H1 (cell line): ENCODE results near the gene ABLIM1. TPM values are rescaled to one million over a fixed set of nuclear protein-coding genes. Genes with fewer than 3 reads are reported as not detected.
A peak's percentile ranks its signal among the peaks of the same experiment; 100 is the strongest.

ENCODE experiments used
- CTCF ChIA-PET: fragments of 300-600 bp; sonication (Branson Sonifier 250); formaldehyde crosslinking; loops from one replicate; lab custom pipeline; 2021; ENCODE audit not compliant: partially characterized antibody; lab: Charles Lee
- POLR2A ChIA-PET: fragments of 300-600 bp; sonication (Branson Sonifier 250); formaldehyde crosslinking; loops from one replicate; lab custom pipeline; 2021; ENCODE audit warnings: inconsistent platforms; ENCODE audit not compliant: partially characterized antibody; lab: Charles Lee
- DNase-seq, 2 experiments: peaks; one replicate each; pipeline versions ENCODE4 v3.0.0 to v3.0.0-alpha.2; 2010 to 2022; ENCODE audit warnings: low spot score in 2 of 2, low read depth in 1 of 2, mixed read lengths in 1 of 2
- FAIRE-seq: peaks from 2 replicates; lab custom pipeline; 2011; peaks lifted over from hg19 to GRCh38; lab: Jason Lieb, UNC
- H2AFZ ChIP-seq: 2 replicates; pipeline ENCODE4 v1.8.1; 2012; ENCODE audit warnings: low read length, inconsistent platforms
- H2AK5ac ChIP-seq: 2 replicates; pipeline ENCODE4 v1.6.1; 2013; ENCODE audit warnings: low read depth, low read length
- H2BK120ac ChIP-seq: replicated peaks from 2 replicates; pipeline ENCODE3; 2013; ENCODE audit warnings: low read depth, low read length, inconsistent platforms
- H2BK12ac ChIP-seq: 2 replicates; pipeline ENCODE4 v1.6.1; 2013; ENCODE audit warnings: low read depth, low read length
- H2BK15ac ChIP-seq: 2 replicates; pipeline ENCODE4 v1.6.1; 2013; ENCODE audit warnings: low read length
- H2BK20ac ChIP-seq: 2 replicates; pipeline ENCODE4 v1.6.1; 2013; ENCODE audit warnings: low read length
- H2BK5ac ChIP-seq: 2 replicates; pipeline ENCODE4 v1.6.1; 2013; ENCODE audit warnings: low read depth, low read length
- H3K14ac ChIP-seq: 2 replicates; pipeline ENCODE4 v1.6.1; 2013; ENCODE audit warnings: inconsistent platforms; ENCODE audit not compliant: insufficient read length
- H3K18ac ChIP-seq: 2 replicates; pipeline ENCODE4 v1.6.1; 2013; ENCODE audit warnings: low read length; ENCODE audit errors: extremely low read depth
- H3K23ac ChIP-seq: 2 replicates; pipeline ENCODE4 v1.6.1; 2013; ENCODE audit warnings: inconsistent platforms; ENCODE audit not compliant: insufficient read length
- H3K23me2 ChIP-seq: 2 replicates; pipeline ENCODE4 v1.6.1; 2013; ENCODE audit warnings: low read depth, low read length
- H3K27ac ChIP-seq: 2 replicates; pipeline ENCODE4 v1.6.1; 2011; ENCODE audit warnings: low read depth, low read length, inconsistent platforms
- H3K27me3 ChIP-seq, 4 experiments: replicated peaks in 1 of 4; 1 replicate in 1 of 4; 2 replicates in 3 of 4; pipeline versions ENCODE4 v1.6.1 to v1.8.1; 2011 to 2013; ENCODE audit warnings: low read length in 3 of 4, mild to moderate bottlenecking in 3 of 4, inconsistent platforms in 2 of 4, mixed read lengths in 2 of 4, moderate library complexity in 1 of 4; ENCODE audit not compliant: control insufficient read depth in 3 of 4, insufficient read depth in 3 of 4; ENCODE audit errors: extremely low read depth in 1 of 4
- H3K36me3 ChIP-seq, 4 experiments: 2 replicates each; pipeline versions ENCODE4 v1.6.1 to v1.8.1; 2011 to 2013; ENCODE audit warnings: mild to moderate bottlenecking in 4 of 4, low read length in 3 of 4, moderate library complexity in 2 of 4, control low read depth in 1 of 4, inconsistent platforms in 1 of 4; ENCODE audit not compliant: insufficient read depth in 4 of 4, control insufficient read depth in 2 of 4
- H3K4ac ChIP-seq: replicated peaks from 2 replicates; pipeline ENCODE3; 2013; ENCODE audit warnings: low read length, low read depth, mixed read lengths, inconsistent platforms; ENCODE audit not compliant: insufficient read length
- H3K4me1 ChIP-seq, 4 experiments: replicated peaks in 1 of 4; 1 replicate in 1 of 4; 2 replicates in 3 of 4; pipeline versions ENCODE4 v1.6.1 to v1.8.1; 2011 to 2013; ENCODE audit warnings: low read length in 3 of 4, inconsistent platforms in 2 of 4, mixed read lengths in 1 of 4; ENCODE audit not compliant: insufficient read depth in 4 of 4, control insufficient read depth in 3 of 4
- H3K4me2 ChIP-seq, 2 experiments: 2 replicates each; pipeline versions ENCODE4 v1.6.1 to v1.8.1; 2011 to 2013; ENCODE audit warnings: low read depth in 2 of 2, low read length in 2 of 2, control low read depth in 1 of 2, inconsistent platforms in 1 of 2, mild to moderate bottlenecking in 1 of 2; ENCODE audit not compliant: insufficient read depth in 1 of 2
- H3K4me3 ChIP-seq, 4 experiments: fragments of 200-600, 300-600 bp in 1 of 4; sonication (generic), shearing (Covaris generic), sonication (Bioruptor Twin) in 1 of 4; 2 replicates each; pipeline versions ENCODE4 v1.5.1 to v1.8.1; 2011 to 2016; ENCODE audit warnings: low read length in 4 of 4, low read depth in 3 of 4, control low read depth in 2 of 4, inconsistent platforms in 2 of 4, mild to moderate bottlenecking in 2 of 4, mixed read lengths in 1 of 4, moderate library complexity in 1 of 4; ENCODE audit not compliant: insufficient read depth in 2 of 4; ENCODE audit errors: extremely low read depth in 1 of 4
- H3K56ac ChIP-seq: replicated peaks from 2 replicates; pipeline ENCODE3; 2013; ENCODE audit warnings: low read depth, mild to moderate bottlenecking, mixed read lengths, low read length, inconsistent platforms; ENCODE audit not compliant: insufficient read length
- H3K79me1 ChIP-seq: 2 replicates; pipeline ENCODE4 v1.6.1; 2013; ENCODE audit warnings: low read depth, low read length, control low read depth
- H3K79me2 ChIP-seq, 2 experiments: 2 replicates each; pipeline versions ENCODE4 v1.6.1 to v1.8.1; 2012 to 2013; ENCODE audit warnings: low read length in 2 of 2, mild to moderate bottlenecking in 2 of 2, inconsistent platforms in 1 of 2; ENCODE audit not compliant: insufficient read depth in 2 of 2, control insufficient read depth in 1 of 2
- H3K9ac ChIP-seq, 4 experiments: replicated peaks in 1 of 4; 1 replicate in 1 of 4; 2 replicates in 3 of 4; pipeline versions ENCODE4 v1.6.1 to v1.8.1; 2011 to 2013; ENCODE audit warnings: low read depth in 3 of 4, low read length in 3 of 4, control low read depth in 2 of 4, mild to moderate bottlenecking in 2 of 4, moderate library complexity in 2 of 4, inconsistent platforms in 1 of 4; ENCODE audit errors: extremely low read depth in 1 of 4
- H3K9me3 ChIP-seq, 2 experiments: 2 replicates each; pipeline versions ENCODE4 v1.6.1 to v1.8.1; 2012 to 2013; ENCODE audit warnings: mild to moderate bottlenecking in 2 of 2, moderate library complexity in 2 of 2, control low read depth in 1 of 2, inconsistent platforms in 1 of 2, low read depth in 1 of 2, low read length in 1 of 2, mixed read lengths in 1 of 2; ENCODE audit not compliant: insufficient read depth in 2 of 2
- H4K20me1 ChIP-seq, 2 experiments: replicated peaks in 1 of 2; 2 replicates each; pipeline versions ENCODE3 to v1.8.1; 2011 to 2013; ENCODE audit warnings: inconsistent platforms in 2 of 2, low read length in 2 of 2, mild to moderate bottlenecking in 1 of 2; ENCODE audit not compliant: insufficient read depth in 2 of 2, control insufficient read depth in 1 of 2
- H4K5ac ChIP-seq: 2 replicates; pipeline ENCODE4 v1.6.1; 2013; ENCODE audit warnings: low read length, low read depth, mixed read lengths, inconsistent platforms; ENCODE audit not compliant: insufficient read length
- H4K8ac ChIP-seq: 2 replicates; pipeline ENCODE4 v1.8.0; 2013; ENCODE audit warnings: mild to moderate bottlenecking, moderate library complexity, low read length, inconsistent platforms; ENCODE audit not compliant: insufficient read depth; ENCODE audit errors: extremely low read depth
- H4K91ac ChIP-seq: replicated peaks from 2 replicates; pipeline ENCODE3; 2013; ENCODE audit warnings: low read length, mixed read lengths, inconsistent platforms; ENCODE audit not compliant: insufficient read length
- KDM5A ChIP-seq: fragments of 200-600 bp; IDR thresholded peaks from 2 replicates; pipeline ENCODE4 v1.7.1; 2012; ENCODE audit warnings: mild to moderate bottlenecking, low read length, inconsistent platforms, mixed read lengths
- WGBS, 2 experiments: shearing (Covaris generic) in 1 of 2; methylation state at CpG; one replicate each; pipeline versions ENCODE4 v1.1.6 to v1.1.7; 2013 to 2015; ENCODE audit warnings: low lambda C conversion rate in 2 of 2, mixed read lengths in 2 of 2, inconsistent platforms in 1 of 2, low coverage in 1 of 2, missing lambda C conversion rate in 1 of 2; ENCODE audit not compliant: insufficient replicate concordance in 2 of 2, insufficient coverage in 1 of 2, insufficient read length in 1 of 2; ENCODE audit errors: extremely low coverage in 1 of 2, missing lambda C conversion rate in 1 of 2; 5-methylcytosine and 5-hydroxymethylcytosine counted together
- polyA plus RNA-seq, 7 experiments: library from polyadenylated mRNA; depleted of rRNA in 3 of 7; stranded (reverse) in 5 of 7; unstranded in 2 of 7; fragments of >200 nt in 5 of 7; fragments of 200-250 nt in 2 of 7; gene quantifications; 1 replicate in 5 of 7; 2 replicates in 1 of 7; 4 replicates in 1 of 7; pipeline versions ENCODE4 v1.2.1 to v1.2.3, GENCODE V29; 2011 to 2013; ENCODE audit warnings: missing spikeins in 2 of 7, mixed read lengths in 2 of 7
- total RNA-seq: library from RNA; stranded (reverse); fragmentation: NEBNext Ultra II Directional; extraction: Animal tissue kit (Norgen Biotek cat#: 25700); gene quantifications from 2 replicates; pipeline ENCODE4 v1.2.1, GENCODE V29; 2021

The ABLIM1 gene
- total and polyA plus RNA-seq, 2 of the 8 experiments (the other 6 are each of a cell fraction or from before 2014, with no cell fraction given): 51.2 to 51.7 TPM

GRCh38 chr10:114385557-114385956 is 272.5 kb downstream of the ABLIM1 start:
- Histone ChIP-seq H3K9me3 (no peaks in the 10 kb centered on the region), H3K27me3 (no peaks in the 10 kb centered on the region), H3K56ac (no peak overlapping the region), H3K23ac (no peak overlapping the region), H4K8ac (no peak overlapping the region), H2BK5ac (no peak overlapping the region), H4K5ac (no peak overlapping the region), H3K14ac (no peak overlapping the region), H2BK120ac (no peak overlapping the region), H4K91ac (no peak overlapping the region), H3K79me2 (no peaks in the 10 kb centered on the region), H3K4me3 (no peak overlapping the region), H3K9ac (no peak overlapping the region), H2BK15ac (no peak overlapping the region), H2AK5ac (0 out of 2 replicates have a peak overlapping the region, but pooled peaks have one; percentile 84), H4K20me1 (no peaks in the 10 kb centered on the region), H3K4me1 (peaks cover 0 to 10% (median 1%) of the 10 kb centered on the region in 4 experiments; a peak in 3 of 7 replicates), H2BK20ac (0 out of 2 replicates have a peak overlapping the region, but pooled peaks have one; percentile 34), H3K79me1 (no peaks in the 10 kb centered on the region), H3K4ac (no peak overlapping the region), H3K23me2 (no peaks in the 10 kb centered on the region), H2AFZ (no peak overlapping the region), H3K18ac (no peak overlapping the region), H3K36me3 (no peaks in the 10 kb centered on the region), H3K27ac (no peak overlapping the region), H2BK12ac (no peak overlapping the region), H3K4me2 (no peak overlapping the region)
- DNase-seq: no peak
- POLR2A ChIA-PET: interaction anchor here (0.6 kb wide), 1 partner anchor 85 kb away, joined by 3 read pairs; no protein-coding TSS in a partner anchor
- CTCF ChIA-PET: interaction anchor here (0.9 to 13.0 kb wide), 12 partner anchors 13 to 309 kb away, joined by 3 to 209 read pairs (median 8); partner anchors contain the start of gene AFAP1L2
- 76% methylated on average over 3 of the region's 3 CpGs; no CpG with 5 or more reads in 1 of the 2 experiments for WGBS, 2 experiments
- no peak for FAIRE-seq
- TF ChIP-seq KDM5A: no peak
